C4-2B (cell line): ENCODE data around the gene USP30.

Source experiments
- CTCF ChIP-seq: fragments of 450-650 bp; conservative IDR thresholded peaks from 2 replicates; pipeline ENCODE4 v1.5.1; 2017; ENCODE audit warnings: mild to moderate bottlenecking
- ZFX ChIP-seq: fragments of 450-650 bp; IDR thresholded peaks from 2 replicates; pipeline ENCODE4 v1.6.1; 2017

DNA sequence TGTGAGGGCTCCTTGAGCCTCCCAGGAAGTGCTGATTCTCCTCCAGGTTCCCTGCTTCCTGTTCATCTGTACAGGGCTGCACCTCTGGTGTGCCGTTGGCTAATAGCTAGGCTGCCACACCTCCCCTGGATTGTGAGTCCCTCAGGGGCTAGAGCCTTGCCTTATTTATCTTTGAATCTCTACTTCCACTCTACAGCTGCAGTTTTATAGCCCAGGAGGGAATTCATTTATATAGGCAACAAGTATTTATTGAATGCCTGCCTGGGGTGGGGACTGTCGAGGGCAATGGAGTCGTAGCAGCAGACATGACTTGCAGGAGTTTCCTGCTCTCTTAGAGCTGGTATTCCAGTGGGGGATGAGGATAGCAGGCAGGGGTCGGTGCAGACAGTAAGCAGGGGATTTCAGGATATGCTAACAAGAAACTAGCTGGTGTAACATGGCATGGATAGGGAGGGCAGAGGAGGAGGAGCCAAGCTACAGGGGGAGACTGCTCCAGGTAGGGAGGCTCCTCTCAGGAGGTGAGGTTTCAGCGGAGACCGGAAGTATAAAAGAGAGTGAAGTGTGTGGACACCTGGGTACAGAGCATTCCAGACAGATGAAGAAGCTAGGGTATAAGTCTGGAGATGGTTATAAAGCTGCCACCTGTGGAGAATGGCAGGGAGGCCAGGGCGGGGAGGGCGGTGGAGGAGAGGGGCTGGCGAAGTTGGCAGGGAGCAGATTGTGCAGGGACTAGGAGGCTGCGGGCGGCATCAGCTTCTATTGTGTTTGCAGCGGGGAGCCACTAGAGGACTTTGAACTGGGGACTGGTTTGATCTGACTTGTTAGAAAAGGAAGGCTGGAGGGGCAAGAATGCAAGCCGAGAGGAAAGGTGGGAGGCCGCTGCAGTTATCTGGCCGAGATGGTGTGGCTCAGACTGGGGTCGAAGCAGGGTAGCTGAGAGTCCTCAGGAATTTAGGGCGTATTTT is 17.2 kb downstream of the USP30 start:
- no peak for TF ChIP-seq CTCF
- no peak for TF ChIP-seq ZFX
